ENCODE measurements around the gene GEMIN4.
"Not testable (repeated sequence)": the region's sequence is repeated elsewhere in the genome, so short reads cannot be mapped to it uniquely, and the experiment has no call there.

Gene GEMIN4

GRCh38 chr17:752002-752619 lies at the start of gene GEMIN4:
GEMIN4 (minus strand) TSS chr17:752264; CDS start chr17:752142, 122 bp downstream.
- peak; percentile 98 for DNase-seq

GRCh38 chr17:801660-802059 lies 49.6 kb upstream of the GEMIN4 start:
- no peak for DNase-seq

GRCh38 chr17:800446-801242 lies 48.6 kb upstream of the GEMIN4 start:
- DNase-seq = no peak

GRCh38 chr17:799261-799660 lies 47.2 kb upstream of the GEMIN4 start:
- no peak for DNase-seq

GRCh38 chr17:798246-798645 lies 46.2 kb upstream of the GEMIN4 start:
- DNase-seq = no peak

GRCh38 chr17:797236-797840 lies 45.3 kb upstream of the GEMIN4 start:
- DNase-seq = no peak

GRCh38 chr17:796609-797008 lies 44.5 kb upstream of the GEMIN4 start:
- DNase-seq = no peak

GRCh38 chr17:795721-796120 lies 43.7 kb upstream of the GEMIN4 start:
- DNase-seq = no peak

GRCh38 chr17:795276-795675 lies 43.2 kb upstream of the GEMIN4 start:
- no peak for DNase-seq

GRCh38 chr17:794876-795275 lies 42.8 kb upstream of the GEMIN4 start:
- peak; percentile 16 for DNase-seq

GRCh38 chr17:792277-792676 lies 40.2 kb upstream of the GEMIN4 start:
- DNase-seq = no peak

GRCh38 chr17:791829-792228 lies 39.8 kb upstream of the GEMIN4 start:
- DNase-seq = no peak

- not testable (repeated sequence) for DNase-seq
Measured at GRCh38 chr17:790874-791247, 38.8 kb upstream of the GEMIN4 start.

- DNase-seq = not testable (repeated sequence)
Measured at GRCh38 chr17:789931-790873, 38.1 kb upstream of the GEMIN4 start.

GRCh38 chr17:789160-789840 lies 37.2 kb upstream of the GEMIN4 start:
- DNase-seq = no peak

GRCh38 chr17:788551-788950 lies 36.5 kb upstream of the GEMIN4 start:
- no peak for DNase-seq

- no peak for DNase-seq
Measured at GRCh38 chr17:787641-788221, 35.7 kb upstream of the GEMIN4 start.

GRCh38 chr17:785901-786300 lies 33.8 kb upstream of the GEMIN4 start:
- DNase-seq = not testable (repeated sequence)

GRCh38 chr17:784143-784542 lies 32.1 kb upstream of the GEMIN4 start:
- DNase-seq = no peak

GRCh38 chr17:781805-782731 lies 30.0 kb upstream of the GEMIN4 start, which contains the start of the genes GLOD4 and MRM3:
GLOD4 (minus strand) TSS chr17:782280; CDS start chr17:782255, 25 bp downstream.
MRM3 (plus strand) TSS chr17:782353; CDS start chr17:782379, 26 bp downstream.
- DNase-seq = peak; percentile 94

- no peak for DNase-seq
Measured at GRCh38 chr17:778096-778495, 26.0 kb upstream of the GEMIN4 start.

All from activated CD4-positive, alpha-beta T cell treated with anti-CD3 and anti-CD28 coated beads for 1 hour (primary cell).